GM21515 (cell line): ENCODE measurements around the gene UBE2L5.

Experiments used
- ATAC-seq: cut with Tn5 transposase; IDR thresholded peaks from one replicate; pipeline ENCODE4 v1.9.1; 2021; ENCODE audit not compliant: unreplicated experiment

Gene UBE2L5

DNA sequence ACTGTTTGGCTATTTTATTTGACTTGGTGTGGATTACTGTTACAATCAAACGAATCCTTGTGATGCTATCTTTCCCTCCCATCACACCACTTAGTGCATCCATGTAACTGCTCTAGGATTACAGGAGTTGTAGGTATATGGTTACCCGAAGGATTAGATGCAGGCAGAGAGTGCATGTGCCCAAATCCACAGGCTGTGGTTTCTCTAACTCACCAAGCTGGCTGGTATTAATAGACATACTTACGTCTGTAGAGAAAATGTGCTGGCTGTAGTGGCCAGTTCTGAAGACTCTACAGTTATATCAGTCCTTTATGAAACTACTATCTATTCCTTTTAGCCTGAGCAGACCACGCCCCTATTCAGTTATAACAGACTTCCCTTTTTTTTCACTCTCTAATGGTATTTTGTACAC lies 44.6 kb downstream of the UBE2L5 start:
- no peak for ATAC-seq

DNA sequence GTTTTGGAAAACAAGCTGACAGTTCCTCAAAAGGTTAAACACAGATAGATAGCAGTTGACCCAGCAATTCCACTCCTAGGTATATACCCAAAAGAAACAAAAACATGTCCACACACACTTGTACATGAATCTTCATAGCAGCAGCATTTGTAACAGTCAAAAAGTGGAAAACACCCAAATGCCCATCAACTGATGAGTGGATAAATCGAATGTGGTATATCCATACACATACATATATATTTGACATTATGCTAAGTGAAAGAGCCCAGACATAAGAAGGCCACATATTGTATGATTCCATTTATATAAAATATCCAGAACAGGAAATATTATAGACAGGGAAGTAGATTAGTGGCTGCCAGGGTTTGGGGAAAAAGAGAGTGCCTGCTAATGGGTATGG lies 51.4 kb downstream of the UBE2L5 start:
- ATAC-seq = no peak

DNA sequence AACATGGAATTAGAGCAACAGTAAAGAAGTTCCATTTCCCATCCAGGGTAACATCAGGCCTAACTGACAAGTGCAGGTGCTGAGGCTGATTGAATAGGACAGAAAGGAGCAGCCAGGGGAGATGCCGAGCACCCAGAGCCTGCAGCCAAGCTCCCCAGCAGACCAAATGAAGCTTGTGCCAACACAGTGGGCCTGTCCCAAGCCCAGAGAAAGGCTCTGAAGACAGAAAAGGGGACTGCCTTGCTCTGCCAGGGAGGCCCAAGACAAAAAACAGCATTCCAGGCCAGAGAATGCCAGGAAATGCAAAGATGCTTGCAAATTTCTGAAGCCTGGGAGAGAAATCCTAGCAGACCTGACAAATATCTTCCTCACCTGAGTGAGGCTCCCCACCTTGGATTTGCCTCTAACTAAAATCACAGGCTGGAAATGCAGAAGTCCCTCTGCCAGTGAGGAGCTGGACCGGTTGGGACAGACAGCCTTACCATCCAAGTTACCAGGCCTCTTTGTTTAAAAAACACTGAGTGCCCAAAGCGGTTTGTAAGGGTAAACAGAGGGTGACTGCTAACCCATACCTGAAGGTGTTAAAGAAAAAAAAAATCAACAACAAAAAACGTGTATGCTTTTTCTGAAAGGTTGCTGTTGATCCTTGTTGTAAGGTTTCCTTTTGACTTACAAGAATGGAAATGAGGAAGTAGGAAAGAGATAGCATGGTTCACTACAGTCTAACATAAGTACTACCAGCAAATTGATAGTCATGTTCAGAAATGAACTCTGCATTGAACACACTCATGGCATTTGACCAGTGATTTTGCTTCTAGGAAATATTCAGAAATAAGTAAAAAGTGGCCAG lies 55.3 kb downstream of the UBE2L5 start:
- peak; percentile 92 for ATAC-seq
